22Rv1 (cell line): Measurements from ENCODE around the gene UBR4.

Experiments
- H3K27ac ChIP-seq: fragments of 450-650 bp; 2 replicates; pipeline ENCODE4 v1.5.1; 2017
- ZFX ChIP-seq: fragments of 450-650 bp; IDR thresholded peaks from 2 replicates; pipeline ENCODE4 v1.6.1; 2017; ENCODE audit warnings: antibody characterized with exemption, borderline replicate concordance
- TF ChIP-seq, protein P1 (sequence below): fragments of 450-650 bp; IDR thresholded peaks from 2 replicates; pipeline ENCODE4 v1.5.1; 2017; ENCODE audit warnings: mild to moderate bottlenecking

The UBR4 gene

DNA sequence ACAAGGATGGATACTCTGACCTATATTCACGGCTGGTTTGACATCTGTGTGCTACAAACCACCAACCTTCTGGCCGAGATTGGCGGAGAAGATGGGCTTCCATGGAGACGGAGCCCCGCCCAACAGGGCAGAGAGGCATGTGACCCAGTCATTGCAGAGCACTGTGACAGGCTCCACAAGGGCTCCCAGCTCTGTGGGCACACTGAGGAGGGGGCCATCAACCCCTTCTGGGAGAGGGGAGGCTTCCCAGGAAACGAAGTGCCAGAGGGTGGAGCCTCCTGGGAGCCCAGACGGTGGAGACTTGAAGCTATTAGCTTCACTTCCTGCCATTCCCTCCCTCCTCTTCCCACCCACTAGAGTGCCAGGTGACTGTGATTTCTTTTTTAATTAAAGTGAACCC lies 182.0 kb downstream of the UBR4 start:
- no peak for TF ChIP-seq ZFX
- TF ChIP-seq, protein P1, sequence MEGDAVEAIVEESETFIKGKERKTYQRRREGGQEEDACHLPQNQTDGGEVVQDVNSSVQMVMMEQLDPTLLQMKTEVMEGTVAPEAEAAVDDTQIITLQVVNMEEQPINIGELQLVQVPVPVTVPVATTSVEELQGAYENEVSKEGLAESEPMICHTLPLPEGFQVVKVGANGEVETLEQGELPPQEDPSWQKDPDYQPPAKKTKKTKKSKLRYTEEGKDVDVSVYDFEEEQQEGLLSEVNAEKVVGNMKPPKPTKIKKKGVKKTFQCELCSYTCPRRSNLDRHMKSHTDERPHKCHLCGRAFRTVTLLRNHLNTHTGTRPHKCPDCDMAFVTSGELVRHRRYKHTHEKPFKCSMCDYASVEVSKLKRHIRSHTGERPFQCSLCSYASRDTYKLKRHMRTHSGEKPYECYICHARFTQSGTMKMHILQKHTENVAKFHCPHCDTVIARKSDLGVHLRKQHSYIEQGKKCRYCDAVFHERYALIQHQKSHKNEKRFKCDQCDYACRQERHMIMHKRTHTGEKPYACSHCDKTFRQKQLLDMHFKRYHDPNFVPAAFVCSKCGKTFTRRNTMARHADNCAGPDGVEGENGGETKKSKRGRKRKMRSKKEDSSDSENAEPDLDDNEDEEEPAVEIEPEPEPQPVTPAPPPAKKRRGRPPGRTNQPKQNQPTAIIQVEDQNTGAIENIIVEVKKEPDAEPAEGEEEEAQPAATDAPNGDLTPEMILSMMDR = no peak
- no peak overlapping the region for H3K27ac ChIP-seq
